Panc1 (cell line): ENCODE measurements around the gene REXO5. TPM values are rescaled to one million over a fixed set of nuclear protein-coding genes. Genes with fewer than 3 reads are reported as not detected.

Source experiments
- ATAC-seq: fragments of 200-7000 bp; cut with Tn5 transposase; 2 replicates; pipeline ENCODE4 v1.9.1; 2020; ENCODE audit warnings: mild to moderate bottlenecking, moderate library complexity
- BruUV-seq: library from RNA; stranded (reverse); fragments of 400-500 nt; replicated peaks from 2 replicates; lab custom pipeline; 2021; lab: Mats Ljungman, UMichigan
- CTCF ChIA-PET: fragments of 300-600 bp; sonication (Branson Sonifier 250); formaldehyde crosslinking; loops from one replicate; lab custom pipeline; 2022; ENCODE audit warnings: antibody characterized with exemption; lab: Charles Lee
- POLR2A ChIA-PET: fragments of 300-600 bp; sonication (Branson Sonifier 250); formaldehyde crosslinking; loops from one replicate; lab custom pipeline; 2022; ENCODE audit warnings: antibody characterized with exemption; lab: Charles Lee
- DNase-seq: peaks from one replicate; pipeline ENCODE4 v3.0.0-alpha.2; 2010; ENCODE audit warnings: low read depth, low spot score
- H3K27ac ChIP-seq: 2 replicates; pipeline ENCODE4 v1.5.1; 2011; ENCODE audit warnings: mild to moderate bottlenecking, low read length, inconsistent platforms
- H3K27me3 ChIP-seq: fragments of 200-500 bp; sonication (Bioruptor generic); 2 replicates; pipeline ENCODE4 v1.6.0; 2014; ENCODE audit warnings: low read length, inconsistent platforms; ENCODE audit not compliant: control insufficient read depth, insufficient read depth
- H3K36me3 ChIP-seq: fragments of 200-500 bp; sonication (Bioruptor generic); 2 replicates; pipeline ENCODE4 v1.5.1; 2014; ENCODE audit warnings: inconsistent platforms, mild to moderate bottlenecking, low read length, moderate library complexity; ENCODE audit not compliant: control insufficient read depth, insufficient read depth
- H3K4me1 ChIP-seq: 2 replicates; pipeline ENCODE4 v1.5.1; 2011; ENCODE audit warnings: inconsistent platforms, mild to moderate bottlenecking, low read length, moderate library complexity; ENCODE audit not compliant: control insufficient read depth, insufficient read depth
- H3K4me3 ChIP-seq, 2 experiments: 2 replicates each; pipeline ENCODE4 v1.5.1; 2011 to 2012; ENCODE audit warnings: low read depth in 2 of 2, low read length in 2 of 2, mild to moderate bottlenecking in 2 of 2, inconsistent platforms in 1 of 2, moderate library complexity in 1 of 2
- H3K9me3 ChIP-seq: fragments of 200-500 bp; sonication (Bioruptor generic); 2 replicates; pipeline ENCODE4 v1.5.1; 2014; ENCODE audit warnings: low read depth, mild to moderate bottlenecking, inconsistent platforms, low read length, moderate library complexity; ENCODE audit not compliant: control insufficient read depth, insufficient read depth
- CTCF ChIP-seq: fragments of 450-650 bp; IDR thresholded peaks from 2 replicates; pipeline ENCODE4 v1.5.1; 2017; ENCODE audit warnings: mild to moderate bottlenecking
- POLR2AphosphoS5 ChIP-seq: IDR thresholded peaks from 2 replicates; pipeline ENCODE4 v1.6.1; 2012; ENCODE audit warnings: mild to moderate bottlenecking, low read depth, low read length, moderate library complexity
- REST ChIP-seq, 2 experiments: IDR thresholded peaks; 2 replicates each; pipeline ENCODE4 v1.6.1; 2011 to 2012; ENCODE audit warnings: low read depth in 2 of 2, control low read depth in 1 of 2, low read length in 1 of 2, mild to moderate bottlenecking in 1 of 2, moderate library complexity in 1 of 2; ENCODE audit not compliant: insufficient read depth in 1 of 2
- SIN3A ChIP-seq: IDR thresholded peaks from 2 replicates; pipeline ENCODE4 v1.6.1; 2012; ENCODE audit warnings: low read depth, mild to moderate bottlenecking, low read length, moderate library complexity, borderline replicate concordance; ENCODE audit not compliant: insufficient read depth
- TCF7L2 ChIP-seq: IDR thresholded peaks from 2 replicates; pipeline ENCODE4 v1.6.1; 2011; ENCODE audit warnings: mild to moderate bottlenecking, low read depth, low read length, inconsistent platforms
- in situ Hi-C: cut with HindIII; loops from 2 replicates; pipeline ENCODE4 v1.10.0; 2016; ENCODE audit warnings: low sequenced_read_pairs, low pct_unique_long_range_greater_than_20kb
- intact Hi-C: fragments of 100-400 bp; cut with micrococcal nuclease; formaldehyde crosslinking; loops from one replicate; pipeline ENCODE4 v1.10.0; 2022; ENCODE audit not compliant: unreplicated experiment
- total RNA-seq: library from RNA; stranded (reverse); gene quantifications from one replicate; pipeline ENCODE4 v1.2.1, GENCODE V29; 2021; ENCODE audit not compliant: unreplicated experiment

REXO5 gene
- total RNA-seq, 1 experiment from 2014 or later, result 13.6 TPM

DNA sequence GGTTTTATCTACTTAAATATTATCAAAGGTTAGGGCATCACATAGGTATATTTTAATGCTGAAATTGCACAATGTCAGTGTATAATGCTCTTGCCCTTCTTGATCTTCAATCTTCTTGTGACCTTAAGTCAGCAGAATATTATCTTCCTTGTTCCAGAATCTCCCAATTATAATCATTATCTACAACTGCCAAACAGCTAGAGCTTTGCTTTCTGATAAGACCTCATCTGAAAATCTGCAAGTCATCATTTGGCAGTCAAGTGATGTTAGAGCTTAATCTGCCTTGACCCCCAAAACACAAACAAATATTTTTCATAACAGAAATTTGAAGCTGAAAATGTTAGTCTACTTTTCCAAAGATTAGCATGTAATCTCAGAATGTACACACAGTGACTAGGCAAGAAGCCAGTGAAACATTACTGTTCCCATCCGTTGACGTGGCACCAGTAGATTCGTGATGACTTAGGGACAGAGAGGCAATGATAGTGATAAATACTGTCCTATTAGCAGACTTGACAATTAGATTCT is 19.8 kb downstream of the REXO5 start:
- in situ Hi-C loops, result no loop called here
- DNase-seq, result no peak
- no TSS peak for BruUV-seq

DNA sequence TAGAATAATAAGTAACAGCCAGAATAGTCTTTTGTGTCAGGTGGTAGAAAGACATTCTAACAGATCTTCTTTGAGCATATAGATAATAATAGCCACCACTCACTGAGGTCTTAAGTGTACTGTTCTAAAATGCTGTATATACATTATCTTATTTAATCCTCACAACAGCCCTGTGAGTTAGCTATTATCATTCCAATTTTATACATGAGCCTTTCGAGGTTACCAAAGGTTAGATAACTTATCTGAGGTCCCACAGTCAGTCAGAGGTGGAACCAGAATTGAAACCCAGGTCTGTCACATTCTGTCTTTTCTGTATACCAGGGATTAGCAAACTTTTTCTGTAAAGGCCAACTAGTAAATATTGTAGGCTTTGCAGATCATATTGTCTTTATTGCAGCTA is 23.2 kb downstream of the REXO5 start:
- no peaks in the 10 kb centered on the region for H3K9me3 ChIP-seq
- no peak for TF ChIP-seq TCF7L2
- TF ChIP-seq POLR2AphosphoS5, result no peak
- no peak for TF ChIP-seq REST (IDR thresholded peaks at IDR 0.05; ENCODE audit: insufficient read depth in 1 of 2, low read depth in 2 of 2, low read length in 1 of 2)
- TF ChIP-seq CTCF, result no peak
- TF ChIP-seq SIN3A, result no peak
- no peak for DNase-seq
- no peaks in the 10 kb centered on the region for H3K4me1 ChIP-seq
- CTCF ChIA-PET, result interaction anchor here (0.6 kb wide), 1 partner anchor 13 kb away, joined by 9 read pairs; no protein-coding TSS in a partner anchor
- no TSS peak for BruUV-seq
- no peak for ATAC-seq
- H3K4me3 ChIP-seq, result no peak overlapping the region
- POLR2A ChIA-PET, result no interaction called here
- in situ Hi-C loops, result no loop called here
- H3K27me3 ChIP-seq, result no peaks in the 10 kb centered on the region
- peaks cover 34% of the 10 kb centered on the region for H3K36me3 ChIP-seq
- H3K27ac ChIP-seq, result no peak overlapping the region
- intact Hi-C loops, result no loop called here

More for the DNA sequence above, 19.8 kb downstream of the REXO5 start:
- Histone ChIP-seq H3K27me3 (no peaks in the 10 kb centered on the region), H3K4me3 (no peak overlapping the region), H3K4me1 (no peaks in the 10 kb centered on the region), H3K9me3 (no peaks in the 10 kb centered on the region), H3K36me3 (peaks cover 31% of the 10 kb centered on the region), H3K27ac (no peak overlapping the region)
- no peak for TF ChIP-seq TCF7L2
- no peak for TF ChIP-seq SIN3A
- TF ChIP-seq POLR2AphosphoS5, result no peak
- TF ChIP-seq CTCF, result no peak
- TF ChIP-seq REST (IDR thresholded peaks at IDR 0.05; ENCODE audit: insufficient read depth in 1 of 2, low read depth in 2 of 2, low read length in 1 of 2), result no peak
- intact Hi-C loops, result no loop called here
- no peak for ATAC-seq
- ChIA-PET POLR2A (no interaction called here), CTCF (no interaction called here)
